NCI-H1092 treated with DMSO at 0.1 percent for 48 hours (cell line): ENCODE measurements around the gene UBTF.

Experiments
- DNase-seq: peaks from one replicate; lab custom pipeline; 2025; lab: John Stamatoyannopoulos, UW

The UBTF gene

GRCh38 chr17:44171931-44172455, 47.5 kb downstream of the UBTF start:
- DNase-seq = no peak

- peak; percentile 60 for DNase-seq
These were observed 48.8 kb downstream of the UBTF start, which contains the start of gene ASB16 for GRCh38 chr17:44170499-44171201. Gene ASB16, plus strand, starts transcription at chr17:44170704. Its CDS starts 86 bp downstream, at chr17:44170790.

GRCh38 chr17:44170135-44170498, 49.4 kb downstream of the UBTF start:
- no peak for DNase-seq

GRCh38 chr17:44167181-44167861, 52.2 kb downstream of the UBTF start:
- peak; percentile 79 for DNase-seq

- DNase-seq = no peak
These were observed 55.0 kb downstream of the UBTF start for GRCh38 chr17:44164476-44164875.

GRCh38 chr17:44159519-44160210, 59.8 kb downstream of the UBTF start:
- no peak for DNase-seq

- no peak for DNase-seq
These were observed 64.0 kb downstream of the UBTF start for GRCh38 chr17:44155488-44155887.
